Measurements from ENCODE around the gene CRCP. TPM values are rescaled to one million over a fixed set of nuclear protein-coding genes. Genes with fewer than 3 reads are reported as not detected.

Gene CRCP
- total RNA-seq, 1 experiment from 2014 or later: 32.4 TPM

DNA sequence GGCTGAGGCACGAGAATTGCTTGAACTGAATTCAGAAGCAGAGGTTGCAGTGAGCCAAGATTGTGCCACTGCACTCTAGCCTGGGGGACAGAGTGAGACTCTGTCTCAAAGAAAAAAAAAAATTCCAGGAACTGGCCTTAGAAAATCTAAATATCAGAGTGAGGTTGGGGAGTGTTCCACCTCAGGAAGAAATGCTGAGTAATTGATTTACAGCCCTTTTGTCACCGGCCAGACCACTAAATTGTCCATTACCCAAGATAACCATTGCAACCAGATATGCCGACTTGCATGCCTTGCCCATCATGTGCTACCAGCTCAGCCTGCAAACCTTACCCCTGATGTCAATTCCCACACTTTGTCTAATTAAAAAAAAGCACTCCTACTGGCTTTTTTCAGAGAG is 42.4 kb downstream of the CRCP start:
- Histone ChIP-seq H3K27me3 (ENCODE audit: insufficient read depth, low read depth) (no peaks in the 10 kb centered on the region), H3K4me1 (replicated peaks; ENCODE audit: insufficient read depth) (no peaks in the 10 kb centered on the region), H3K27ac (no peak overlapping the region), H3K9me2 (ENCODE audit: insufficient read depth) (no peaks in the 10 kb centered on the region), H3K4me3 (no peak overlapping the region), H3F3A (ENCODE audit: insufficient read depth, low read depth) (peaks cover 19% of the 10 kb centered on the region; the same call in 1 of the 2 replicates), H2AFZ (no peak overlapping the region), H4K20me1 (ENCODE audit: insufficient read depth) (no peaks in the 10 kb centered on the region), H3K79me2 (ENCODE audit: low read depth) (no peaks in the 10 kb centered on the region), H3K4me2 (no peak overlapping the region), H3K9me3 (ENCODE audit: insufficient read depth, low read depth) (no peaks in the 10 kb centered on the region), H3K36me3 (ENCODE audit: low read depth) (peaks cover 21% of the 10 kb centered on the region; the same call in 1 of the 2 replicates)
- no peak for DNase-seq
- intact Hi-C loops (cut with micrococcal nuclease; ENCODE audit: unreplicated experiment): no loop called here
- CTCF ChIA-PET: no interaction called here
- TF ChIP-seq, protein P1, sequence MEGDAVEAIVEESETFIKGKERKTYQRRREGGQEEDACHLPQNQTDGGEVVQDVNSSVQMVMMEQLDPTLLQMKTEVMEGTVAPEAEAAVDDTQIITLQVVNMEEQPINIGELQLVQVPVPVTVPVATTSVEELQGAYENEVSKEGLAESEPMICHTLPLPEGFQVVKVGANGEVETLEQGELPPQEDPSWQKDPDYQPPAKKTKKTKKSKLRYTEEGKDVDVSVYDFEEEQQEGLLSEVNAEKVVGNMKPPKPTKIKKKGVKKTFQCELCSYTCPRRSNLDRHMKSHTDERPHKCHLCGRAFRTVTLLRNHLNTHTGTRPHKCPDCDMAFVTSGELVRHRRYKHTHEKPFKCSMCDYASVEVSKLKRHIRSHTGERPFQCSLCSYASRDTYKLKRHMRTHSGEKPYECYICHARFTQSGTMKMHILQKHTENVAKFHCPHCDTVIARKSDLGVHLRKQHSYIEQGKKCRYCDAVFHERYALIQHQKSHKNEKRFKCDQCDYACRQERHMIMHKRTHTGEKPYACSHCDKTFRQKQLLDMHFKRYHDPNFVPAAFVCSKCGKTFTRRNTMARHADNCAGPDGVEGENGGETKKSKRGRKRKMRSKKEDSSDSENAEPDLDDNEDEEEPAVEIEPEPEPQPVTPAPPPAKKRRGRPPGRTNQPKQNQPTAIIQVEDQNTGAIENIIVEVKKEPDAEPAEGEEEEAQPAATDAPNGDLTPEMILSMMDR (conservative IDR thresholded peaks at IDR 0.05): no peak
- no peak for TF ChIP-seq EZH2 (IDR thresholded peaks at IDR 0.05; ENCODE audit: low read depth)
- POLR2A ChIA-PET (ENCODE audit: unreplicated experiment): no interaction called here
- BruUV-seq (replicated peaks): no TSS peak

DNA sequence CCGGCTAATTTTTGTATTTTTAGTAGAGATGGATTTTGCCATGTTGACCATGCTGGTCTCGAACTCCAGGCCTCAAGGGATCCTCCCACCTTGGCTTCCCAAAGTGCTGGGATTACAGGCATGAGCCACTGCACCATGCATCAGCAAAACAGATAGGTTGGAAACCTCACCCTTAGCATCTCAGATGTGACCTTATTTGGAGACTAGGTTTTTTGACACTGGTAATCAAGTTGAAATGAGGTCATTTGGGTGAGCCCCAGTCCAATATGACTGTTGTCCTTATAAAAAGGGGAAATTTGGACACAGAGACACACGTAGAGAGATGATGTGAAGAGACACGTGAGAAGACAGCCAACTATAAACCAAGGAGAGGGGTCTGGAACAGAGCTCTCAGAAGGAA is 48.0 kb downstream of the CRCP start:
- POLR2A ChIA-PET (ENCODE audit: unreplicated experiment): no interaction called here
- no peaks in the 10 kb centered on the region for H3K4me1 ChIP-seq (replicated peaks; ENCODE audit: insufficient read depth)
- no TSS peak for BruUV-seq (replicated peaks)

DNA sequence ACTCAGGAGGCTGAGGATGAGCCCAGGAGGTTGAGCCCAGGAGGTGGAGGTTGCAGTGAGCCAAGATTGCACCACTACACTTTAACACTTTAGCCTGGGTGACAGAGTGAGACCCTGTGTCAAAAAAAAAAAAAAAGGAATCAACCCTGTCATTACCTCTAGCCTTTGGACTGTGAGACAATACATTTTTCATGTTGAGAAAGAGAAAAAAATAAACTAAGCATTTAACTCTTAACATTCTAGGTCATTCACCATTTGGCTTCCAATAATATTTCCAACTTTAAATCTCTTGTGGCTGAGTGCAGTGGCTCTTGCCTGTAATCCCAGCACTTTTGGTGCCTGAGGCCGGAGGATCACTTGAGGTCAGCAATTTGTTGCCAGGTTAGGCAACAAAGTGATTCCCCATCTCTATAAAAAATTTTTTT is 48.6 kb downstream of the CRCP start:
- POLR2A ChIA-PET (ENCODE audit: unreplicated experiment): no interaction called here
- H3K36me3 ChIP-seq (ENCODE audit: low read depth): no peaks in the 10 kb centered on the region
- no TSS peak for BruUV-seq (replicated peaks)
- H3K9me3 ChIP-seq (ENCODE audit: insufficient read depth, low read depth): no peaks in the 10 kb centered on the region
- TF ChIP-seq, protein P1 (conservative IDR thresholded peaks at IDR 0.05): no peak
- TF ChIP-seq EZH2 (IDR thresholded peaks at IDR 0.05; ENCODE audit: low read depth): no peak
- no peak overlapping the region for H3K4me3 ChIP-seq
- DNase-seq: no peak
- no peaks in the 10 kb centered on the region for H3K27me3 ChIP-seq (ENCODE audit: insufficient read depth, low read depth)
- H3K9me2 ChIP-seq (ENCODE audit: insufficient read depth): no peaks in the 10 kb centered on the region
- no peak overlapping the region for H2AFZ ChIP-seq
- CTCF ChIA-PET: no interaction called here
- H3K27ac ChIP-seq: no peak overlapping the region
- no peaks in the 10 kb centered on the region for H3K79me2 ChIP-seq (ENCODE audit: low read depth)
- intact Hi-C loops (cut with micrococcal nuclease; ENCODE audit: unreplicated experiment): no loop called here
- H3F3A ChIP-seq (ENCODE audit: insufficient read depth, low read depth): peaks cover 13% of the 10 kb centered on the region
- H3K4me1 ChIP-seq (replicated peaks; ENCODE audit: insufficient read depth): no peaks in the 10 kb centered on the region; the same call in 1 of the 2 replicates
- H4K20me1 ChIP-seq (ENCODE audit: insufficient read depth): no peaks in the 10 kb centered on the region
- no peak overlapping the region for H3K4me2 ChIP-seq

More for the DNA sequence above, 48.0 kb downstream of the CRCP start:
- peaks cover 8% of the 10 kb centered on the region for H3F3A ChIP-seq (ENCODE audit: insufficient read depth, low read depth)
- intact Hi-C loops (cut with micrococcal nuclease; ENCODE audit: unreplicated experiment): no loop called here
- H3K36me3 ChIP-seq (ENCODE audit: low read depth): no peaks in the 10 kb centered on the region
- CTCF ChIA-PET: no interaction called here
- no peaks in the 10 kb centered on the region for H3K9me3 ChIP-seq (ENCODE audit: insufficient read depth, low read depth)
- H3K9me2 ChIP-seq (ENCODE audit: insufficient read depth): no peaks in the 10 kb centered on the region
- TF ChIP-seq, protein P1 (conservative IDR thresholded peaks at IDR 0.05): no peak
- TF ChIP-seq EZH2 (IDR thresholded peaks at IDR 0.05; ENCODE audit: low read depth): no peak
- H2AFZ ChIP-seq: no peak overlapping the region
- H4K20me1 ChIP-seq (ENCODE audit: insufficient read depth): no peaks in the 10 kb centered on the region
- DNase-seq: no peak
- no peaks in the 10 kb centered on the region for H3K79me2 ChIP-seq (ENCODE audit: low read depth)
- H3K27me3 ChIP-seq (ENCODE audit: insufficient read depth, low read depth): no peaks in the 10 kb centered on the region
- no peak overlapping the region for H3K4me3 ChIP-seq
- no peak overlapping the region for H3K27ac ChIP-seq
- no peak overlapping the region for H3K4me2 ChIP-seq

All from PC-9 (cell line).